GM12878 (cell line): ENCODE data around the gene ADGRL4. TPM values are rescaled to one million over a fixed set of nuclear protein-coding genes. Genes with fewer than 3 reads are reported as not detected.

ENCODE experiments used
- ATAC-seq: fragments of 200-7000 bp; cut with Tn5 transposase; 3 replicates; pipeline ENCODE4 v1.9.1; 2020; ENCODE audit warnings: mild to moderate bottlenecking, moderate library complexity
- BruUV-seq: library from RNA; stranded (reverse); fragments of 400-500 nt; replicated peaks from 2 replicates; lab custom pipeline; 2021; lab: Mats Ljungman, UMichigan
- CTCF ChIA-PET: fragments of 300-600 bp; sonication (Branson Sonifier 250); formaldehyde crosslinking; extraction: SDS; loops from one replicate; lab custom pipeline; 2021; ENCODE audit warnings: inconsistent platforms; lab: Yijun Ruan, JAX
- POLR2A ChIA-PET: fragments of 350-600 bp; formaldehyde crosslinking; extraction: SDS; loops from one replicate; lab custom pipeline; 2021; ENCODE audit warnings: inconsistent platforms; lab: Charles Lee
- RAD21 ChIA-PET: fragments of 300-600 bp; sonication (Branson Sonifier 250); formaldehyde crosslinking; loops from one replicate; lab custom pipeline; 2023; ENCODE audit warnings: antibody characterized with exemption; ENCODE audit not compliant: unreplicated experiment; lab: Charles Lee
- SMC1A ChIA-PET: fragments of 300-600 bp; sonication (Branson Sonifier 250); formaldehyde crosslinking; loops from one replicate; lab custom pipeline; 2023; ENCODE audit not compliant: unreplicated experiment, uncharacterized antibody; lab: Charles Lee
- DNase-seq: peaks from one replicate; pipeline ENCODE4 v3.0.0-alpha.2; 2011; ENCODE audit warnings: low read depth, low spot score
- FAIRE-seq: peaks from 3 replicates; lab custom pipeline; 2011; peaks lifted over from hg19 to GRCh38; lab: Jason Lieb, UNC
- H2AFZ ChIP-seq: 2 replicates; pipeline ENCODE4 v1.6.0; 2011; ENCODE audit warnings: low read depth, low read length, control low read depth; ENCODE audit not compliant: control insufficient read depth
- H3K27ac ChIP-seq: 2 replicates; pipeline ENCODE4 v1.5.1; 2011; ENCODE audit warnings: control low read depth; ENCODE audit not compliant: control insufficient read depth, insufficient read depth
- H3K27me3 ChIP-seq, 2 experiments: replicated peaks in 1 of 2; 2 replicates each; pipeline versions ENCODE4 v1.6.0 to v1.6.1; 2011; ENCODE audit warnings: low read length in 1 of 2; ENCODE audit not compliant: control insufficient read depth in 2 of 2, insufficient read depth in 2 of 2
- H3K36me3 ChIP-seq, 2 experiments: 2 replicates each; pipeline ENCODE4 v1.5.1; 2011; ENCODE audit warnings: low read length in 1 of 2; ENCODE audit not compliant: control insufficient read depth in 2 of 2, insufficient read depth in 2 of 2
- H3K4me1 ChIP-seq: 2 replicates; pipeline ENCODE4 v1.6.1; 2011; ENCODE audit warnings: mild to moderate bottlenecking, low read length, moderate library complexity, mixed read lengths; ENCODE audit not compliant: control insufficient read depth, insufficient read depth
- H3K4me2 ChIP-seq: 2 replicates; pipeline ENCODE4 v1.6.0; 2011; ENCODE audit warnings: control low read depth; ENCODE audit not compliant: control insufficient read depth, insufficient read depth
- H3K4me3 ChIP-seq: fragments of 200-600 bp; sonication (generic); 2 replicates; pipeline ENCODE4 v1.5.1; 2016
- H3K79me2 ChIP-seq: 2 replicates; pipeline ENCODE4 v1.6.0; 2011; ENCODE audit warnings: low read length; ENCODE audit not compliant: control insufficient read depth, insufficient read depth
- H3K9ac ChIP-seq: 2 replicates; pipeline ENCODE4 v1.8.0; 2011; ENCODE audit warnings: low read length, control low read depth, mixed read lengths; ENCODE audit not compliant: control insufficient read depth, insufficient read depth
- H3K9me3 ChIP-seq: replicated peaks from 3 replicates; pipeline ENCODE4 v1.5.1; 2011; ENCODE audit warnings: mild to moderate bottlenecking, low read length; ENCODE audit not compliant: control insufficient read depth, insufficient read depth
- H4K20me1 ChIP-seq: 2 replicates; pipeline ENCODE4 v1.6.0; 2011; ENCODE audit not compliant: control insufficient read depth, insufficient read depth
- ATF2 ChIP-seq: IDR thresholded peaks from 2 replicates; pipeline ENCODE4 v1.6.1; 2012; ENCODE audit warnings: low read length, inconsistent platforms
- BRCA1 ChIP-seq: IDR thresholded peaks from 2 replicates; pipeline ENCODE4 v1.6.1; 2011; ENCODE audit warnings: low read depth, low read length, improper control_type of control experiment
- CREB1 ChIP-seq: IDR thresholded peaks from 2 replicates; pipeline ENCODE4 v1.6.1; 2012; ENCODE audit warnings: low read depth, mild to moderate bottlenecking, inconsistent platforms
- FOS ChIP-seq: IDR thresholded peaks from 3 replicates; pipeline ENCODE4 v1.6.1; 2011; ENCODE audit warnings: borderline replicate concordance; ENCODE audit not compliant: insufficient read length; ENCODE audit errors: extremely low read depth
- MYC ChIP-seq: IDR thresholded peaks from 2 replicates; pipeline ENCODE4 v1.6.1; 2011; ENCODE audit warnings: mild to moderate bottlenecking, low read length, moderate library complexity, inconsistent platforms; ENCODE audit not compliant: insufficient read depth, insufficient replicate concordance, insufficient read length, severe bottlenecking
- RAD21 ChIP-seq: IDR thresholded peaks from 2 replicates; pipeline ENCODE4 v1.6.1; 2011; ENCODE audit warnings: mild to moderate bottlenecking, low read depth, low read length, moderate library complexity; ENCODE audit not compliant: insufficient read depth
- SMC3 ChIP-seq: IDR thresholded peaks from 2 replicates; pipeline ENCODE4 v1.6.1; 2011; ENCODE audit warnings: low read length, improper control_type of control experiment, borderline replicate concordance
- SREBF1 ChIP-seq: IDR thresholded peaks from 2 replicates; pipeline ENCODE4 v1.6.1; 2012; ENCODE audit warnings: mild to moderate bottlenecking, low read length
- TCF12 ChIP-seq: IDR thresholded peaks from 2 replicates; pipeline ENCODE4 v1.6.1; 2011; ENCODE audit warnings: low read depth, mild to moderate bottlenecking, low read length
- ZBTB11 ChIP-seq: fragments of 450-650 bp; formaldehyde crosslinking; IDR thresholded peaks from 2 replicates; pipeline ENCODE4 v1.5.0; 2022; ENCODE audit warnings: mild to moderate bottlenecking, missing genetic modification characterization
- ZBTB33 ChIP-seq: fragments of 450-650 bp; IDR thresholded peaks from 2 replicates; pipeline ENCODE4 v1.6.1; 2017; ENCODE audit warnings: mild to moderate bottlenecking
- ZNF622 ChIP-seq: fragments of 450-650 bp; IDR thresholded peaks from 2 replicates; pipeline ENCODE4 v1.6.1; 2017; ENCODE audit warnings: mild to moderate bottlenecking, inconsistent platforms
- WGBS: methylation state at CpG from one replicate; pipeline ENCODE4 v1.1.6; 2016; ENCODE audit warnings: low lambda C conversion rate; ENCODE audit not compliant: insufficient replicate concordance, insufficient coverage; ENCODE audit errors: missing lambda C conversion rate; 5-methylcytosine and 5-hydroxymethylcytosine counted together
- in situ Hi-C: fragments of 300-500 bp; cut with MboI; formaldehyde crosslinking; loops from 9 replicates; pipeline ENCODE4 v1.14.3; 2018; ENCODE audit warnings: mixed read lengths
- intact Hi-C: fragments of 100-400 bp; cut with micrococcal nuclease; formaldehyde crosslinking; loops from one replicate; pipeline ENCODE4 v1.14.2; 2022; ENCODE audit not compliant: unreplicated experiment
- polyA plus RNA-seq, 11 experiments: library from polyadenylated mRNA; depleted of rRNA in 4 of 11; unstranded in 6 of 11; stranded (reverse) in 5 of 11; fragments of >200 nt; fragmentation: Nextera tagmentation in 4 of 11; fragmentation: Illumina TruSeq in 1 of 11; extraction: Ambion mirVana in 4 of 11; extraction: Trizol in 1 of 11; gene quantifications; 1 replicate in 1 of 11; 2 replicates in 10 of 11; pipeline versions ENCODE4 v1.2.1 to v1.2.3, GENCODE V29; 2011 to 2016; ENCODE audit warnings: inconsistent platforms in 2 of 11, missing spikeins in 2 of 11, low read depth in 1 of 11
- total RNA-seq, 4 experiments: library from RNA; depleted of rRNA in 3 of 4; stranded (reverse); fragments of >200 nt in 3 of 4; fragmentation: Illumina TruSeq in 1 of 4; extraction: Trizol in 1 of 4; gene quantifications; 2 replicates each; pipeline versions ENCODE4 v1.2.1 to v1.2.3, GENCODE V29; 2013 to 2021

ADGRL4 gene
- total and polyA plus RNA-seq, 10 of the 15 experiments (the other 5 are each of a cell fraction or from before 2014, with no cell fraction given) = not detected

- BruUV-seq = no TSS peak
- TF ChIP-seq ATF2 = no peak
Measured at GRCh38 chr1:79012500-79012899, 6.0 kb upstream of the ADGRL4 start.

GRCh38 chr1:79010589-79010988 is 4.1 kb upstream of the ADGRL4 start:
- Histone ChIP-seq H2AFZ (no peak overlapping the region), H3K4me3 (no peak overlapping the region), H3K9ac (no peak overlapping the region), H3K27ac (no peak overlapping the region), H4K20me1 (no peaks in the 10 kb centered on the region), H3K79me2 (no peaks in the 10 kb centered on the region), H3K4me2 (no peak overlapping the region), H3K36me3 (no peaks in the 10 kb centered on the region), H3K9me3 (no peaks in the 10 kb centered on the region), H3K27me3 (no peaks in the 10 kb centered on the region), H3K4me1 (no peaks in the 10 kb centered on the region)
- ChIA-PET CTCF (no interaction called here), POLR2A (no interaction called here), SMC1A (no interaction called here), RAD21 (no interaction called here)
- 56% methylated on average over 4 of the region's 4 CpGs for WGBS
- DNase-seq = no peak
- intact Hi-C loops = no loop called here
- no peak for FAIRE-seq
- no peak for ATAC-seq
- in situ Hi-C loops = no loop called here
- no TSS peak for BruUV-seq
- TF ChIP-seq BRCA1 = no peak
- TF ChIP-seq MYC = no peak
- TF ChIP-seq SMC3 = no peak
- no peak for TF ChIP-seq TCF12
- TF ChIP-seq SREBF1 = no peak
- no peak for TF ChIP-seq RAD21
- TF ChIP-seq ZBTB11 (CRISPR knock-in tag) = no peak
- no peak for TF ChIP-seq CREB1
- TF ChIP-seq FOS = no peak
- TF ChIP-seq ZBTB33 = no peak
- TF ChIP-seq ZNF622 = no peak

More at GRCh38 chr1:79012500-79012899, 6.0 kb upstream of the ADGRL4 start:
- Histone ChIP-seq H3K79me2 (no peaks in the 10 kb centered on the region), H3K4me1 (no peaks in the 10 kb centered on the region), H3K36me3 (no peaks in the 10 kb centered on the region), H4K20me1 (no peaks in the 10 kb centered on the region), H3K27ac (no peak overlapping the region), H2AFZ (no peak overlapping the region), H3K4me3 (no peak overlapping the region), H3K4me2 (no peak overlapping the region), H3K9ac (no peak overlapping the region), H3K9me3 (no peaks in the 10 kb centered on the region), H3K27me3 (no peaks in the 10 kb centered on the region)
- in situ Hi-C loops = no loop called here
- ChIA-PET POLR2A (no interaction called here), CTCF (no interaction called here), SMC1A (no interaction called here), RAD21 (no interaction called here)
- FAIRE-seq (no peak), ATAC-seq (no peak), DNase-seq (no peak)
- intact Hi-C loops = no loop called here
- 72% methylated on average over 2 of the region's 2 CpGs for WGBS
